HepG2 (cell line): ENCODE measurements around the gene NAA11. TPM values are rescaled to one million over a fixed set of nuclear protein-coding genes. Genes with fewer than 3 reads are reported as not detected.

Experiments
- ATAC-seq: fragments of 200-7000 bp; cut with Tn5 transposase; 3 replicates; pipeline ENCODE4 v1.9.1; 2020; ENCODE audit warnings: mild to moderate bottlenecking, moderate library complexity
- BruUV-seq: library from RNA; stranded (reverse); fragments of 400-500 nt; replicated peaks from 2 replicates; lab custom pipeline; 2021; lab: Mats Ljungman, UMichigan
- CTCF ChIA-PET: fragments of 300-600 bp; formaldehyde crosslinking; extraction: SDS; loops from one replicate; lab custom pipeline; 2021; ENCODE audit warnings: low total read pairs, inconsistent platforms, low intra/inter-chr PET ratio; lab: Yijun Ruan, JAX
- POLR2A ChIA-PET: fragments of 350-600 bp; sonication (Branson Sonifier 250); formaldehyde crosslinking; loops from one replicate; lab custom pipeline; 2020; ENCODE audit warnings: antibody characterized with exemption, inconsistent platforms; lab: Yijun Ruan, JAX
- DNase-seq: peaks from one replicate; pipeline ENCODE4 v3.0.0-alpha.2; 2015; ENCODE audit warnings: low spot score
- FAIRE-seq: peaks from 3 replicates; lab custom pipeline; 2011; peaks lifted over from hg19 to GRCh38; lab: Jason Lieb, UNC
- H2AFZ ChIP-seq: one replicate; pipeline ENCODE4 v1.6.1; 2011; ENCODE audit warnings: low read length, inconsistent platforms
- H3K27ac ChIP-seq: fragments of 300-600 bp; 3 replicates; pipeline ENCODE4 v1.8.0; 2011; ENCODE audit warnings: mixed run types, mild to moderate bottlenecking, mixed read lengths, low read length, inconsistent platforms; ENCODE audit not compliant: insufficient read depth; ENCODE audit errors: extremely low read length
- H3K27me3 ChIP-seq, 2 experiments: fragments of 200-600 bp in 1 of 2; 2 replicates in 1 of 2; 3 replicates in 1 of 2; pipeline versions ENCODE4 v1.6.0 to v1.8.0; 2011; ENCODE audit warnings: low read length in 2 of 2, mild to moderate bottlenecking in 2 of 2, moderate library complexity in 2 of 2, inconsistent platforms in 1 of 2; ENCODE audit not compliant: insufficient read depth in 2 of 2, control insufficient read depth in 1 of 2
- H3K36me3 ChIP-seq, 2 experiments: fragments of 200-600 bp in 1 of 2; replicated peaks in 1 of 2; 2 replicates in 1 of 2; 3 replicates in 1 of 2; pipeline versions ENCODE4 v1.5.1 to v1.8.0; 2011; ENCODE audit warnings: low read length in 2 of 2, inconsistent platforms in 1 of 2; ENCODE audit not compliant: insufficient read depth in 2 of 2, control insufficient read depth in 1 of 2
- H3K4me1 ChIP-seq: 2 replicates; pipeline ENCODE4 v1.5.1; 2012; ENCODE audit warnings: low read length, inconsistent platforms; ENCODE audit not compliant: insufficient read depth
- H3K4me2 ChIP-seq: 2 replicates; pipeline ENCODE4 v1.6.0; 2011; ENCODE audit warnings: low read depth, low read length, inconsistent platforms
- H3K4me3 ChIP-seq, 3 experiments: fragments of 200-600 bp in 1 of 3; sonication (generic), shearing (Covaris generic) in 1 of 3; replicated peaks in 1 of 3; 2 replicates each; pipeline ENCODE4 v1.5.1; 2011 to 2016; ENCODE audit warnings: low read length in 3 of 3, inconsistent platforms in 2 of 3, low read depth in 2 of 3, mild to moderate bottlenecking in 2 of 3, control low read depth in 1 of 3, mixed read lengths in 1 of 3; ENCODE audit not compliant: insufficient read depth in 1 of 3
- H3K79me2 ChIP-seq: one replicate; pipeline ENCODE4 v1.6.1; 2011; ENCODE audit warnings: low read length, inconsistent platforms; ENCODE audit not compliant: insufficient read depth
- H3K9ac ChIP-seq: 2 replicates; pipeline ENCODE4 v1.6.0; 2011; ENCODE audit warnings: mild to moderate bottlenecking, low read depth, low read length, inconsistent platforms; ENCODE audit not compliant: insufficient read depth
- H3K9me3 ChIP-seq: 2 replicates; pipeline ENCODE4 v1.5.1; 2012; ENCODE audit warnings: mild to moderate bottlenecking, low read length
- H4K20me1 ChIP-seq: 2 replicates; pipeline ENCODE4 v1.6.0; 2011; ENCODE audit warnings: inconsistent platforms, mild to moderate bottlenecking, low read length, moderate library complexity; ENCODE audit not compliant: insufficient read depth
- ARID2 ChIP-seq: sonication (generic); formaldehyde crosslinking; IDR thresholded peaks from 2 replicates; pipeline ENCODE4 v1.8.1; 2022; ENCODE audit warnings: mild to moderate bottlenecking, missing genetic modification reagents, borderline replicate concordance
- CENPX ChIP-seq: sonication (generic); formaldehyde crosslinking; IDR thresholded peaks from 2 replicates; pipeline ENCODE4 v1.9.0; 2021; ENCODE audit warnings: mild to moderate bottlenecking, missing genetic modification reagents, moderate library complexity
- HNRNPL ChIP-seq: fragments of 200-400 bp; formaldehyde crosslinking; IDR thresholded peaks from 2 replicates; pipeline ENCODE4 v1.6.1; 2017; ENCODE audit warnings: mild to moderate bottlenecking, low read depth, low read length
- MIER3 ChIP-seq: IDR thresholded peaks from 2 replicates; pipeline ENCODE4 v1.6.1; 2016; ENCODE audit warnings: missing compliant biosample characterization, borderline replicate concordance
- NCOA1 ChIP-seq: sonication (generic); formaldehyde crosslinking; IDR thresholded peaks from 2 replicates; pipeline ENCODE4 v1.9.0; 2021; ENCODE audit warnings: missing genetic modification reagents
- RAD21 ChIP-seq: fragments of 450-650 bp; formaldehyde crosslinking; IDR thresholded peaks from 2 replicates; pipeline ENCODE4 v1.5.0; 2020; ENCODE audit warnings: mild to moderate bottlenecking
- SOX6 ChIP-seq, 2 experiments: fragments of 450-650 bp in 1 of 2; sonication (generic) in 1 of 2; formaldehyde crosslinking in 1 of 2; IDR thresholded peaks; 2 replicates each; pipeline versions ENCODE4 v1.4.0 to v1.6.1; 2017 to 2020; ENCODE audit warnings: antibody characterized with exemption in 1 of 2, mild to moderate bottlenecking in 1 of 2, missing genetic modification reagents in 1 of 2
- ZMYM3 ChIP-seq: sonication (generic); formaldehyde crosslinking; IDR thresholded peaks from 2 replicates; pipeline ENCODE4 v1.5.1; 2020; ENCODE audit warnings: mild to moderate bottlenecking, missing genetic modification reagents
- ZNF7 ChIP-seq: IDR thresholded peaks from 2 replicates; pipeline ENCODE4 v1.6.1; 2016; ENCODE audit warnings: missing biosample characterization, missing genetic modification reagents
- ZNF747 ChIP-seq: sonication (generic); formaldehyde crosslinking; IDR thresholded peaks from 2 replicates; pipeline ENCODE4 v1.8.1; 2023; ENCODE audit warnings: missing genetic modification reagents, mild to moderate bottlenecking, borderline replicate concordance
- ZNF775 ChIP-seq: sonication (generic); formaldehyde crosslinking; IDR thresholded peaks from 2 replicates; pipeline ENCODE4 v1.4.0; 2020; ENCODE audit warnings: missing genetic modification reagents, mild to moderate bottlenecking, moderate library complexity, borderline replicate concordance
- WGBS: methylation state at CpG from one replicate; pipeline ENCODE4 v1.1.6; 2017; ENCODE audit warnings: low lambda C conversion rate; 5-methylcytosine and 5-hydroxymethylcytosine counted together
- in situ Hi-C: cut with HindIII; loops from 2 replicates; pipeline ENCODE4 v1.10.0; 2017; ENCODE audit warnings: low pct_unique_long_range_greater_than_20kb; ENCODE audit not compliant: extremely low pct_ligation_motif_present
- intact Hi-C: fragments of 100-400 bp; cut with micrococcal nuclease; formaldehyde crosslinking; loops from one replicate; pipeline ENCODE4 v1.10.0; 2022; ENCODE audit not compliant: unreplicated experiment
- polyA plus RNA-seq, 8 experiments: library from polyadenylated mRNA; depleted of rRNA in 3 of 8; stranded (reverse) in 7 of 8; unstranded in 1 of 8; fragments of >200 nt; fragmentation: Illumina TruSeq in 4 of 8; extraction: Trizol in 4 of 8; gene quantifications; 2 replicates each; pipeline versions ENCODE4 v1.2.1 to v1.2.3, GENCODE V29; 2011 to 2016; ENCODE audit warnings: low read depth in 4 of 8, missing spikeins in 1 of 8, mixed read lengths in 1 of 8; ENCODE audit not compliant: insufficient read depth in 1 of 8
- total RNA-seq, 5 experiments: library from RNA; depleted of rRNA; stranded (reverse); fragments of >200 nt; fragmentation: Illumina TruSeq; extraction: Trizol; gene quantifications; 2 replicates each; pipeline ENCODE4 v1.2.3, GENCODE V29; 2016; ENCODE audit warnings: low read depth in 1 of 5
- TF ChIP-seq, protein P1 (sequence below), 2 experiments: sonication (generic) in 1 of 2; formaldehyde crosslinking in 1 of 2; IDR thresholded peaks; 2 replicates each; pipeline versions ENCODE4 v1.5.1 to v1.6.1; 2011 to 2020; ENCODE audit warnings: borderline replicate concordance in 1 of 2, low read depth in 1 of 2, low read length in 1 of 2, mild to moderate bottlenecking in 1 of 2, missing genetic modification reagents in 1 of 2, moderate library complexity in 1 of 2

NAA11 gene
- total and polyA plus RNA-seq, 2 of the 13 experiments (the other 11 are each of a cell fraction or from before 2014, with no cell fraction given) = not detected

- CTCF ChIA-PET = no interaction called here
- TF ChIP-seq NCOA1 (CRISPR knock-in tag) (no peak), ARID2 (CRISPR knock-in tag) (no peak)
- no peak overlapping the region for H2AFZ ChIP-seq
- H3K27me3 ChIP-seq = no peaks in the 10 kb centered on the region
- H3K4me2 ChIP-seq = no peak overlapping the region
- no peak overlapping the region for H3K4me3 ChIP-seq
- H3K79me2 ChIP-seq = no peaks in the 10 kb centered on the region
- intact Hi-C loops = no loop called here
- no peaks in the 10 kb centered on the region for H3K9me3 ChIP-seq
- no peak overlapping the region for H3K27ac ChIP-seq
- no peaks in the 10 kb centered on the region for H3K36me3 ChIP-seq
- H3K4me1 ChIP-seq = no peaks in the 10 kb centered on the region
- H4K20me1 ChIP-seq = no peaks in the 10 kb centered on the region
- POLR2A ChIA-PET = no interaction called here
- no TSS peak for BruUV-seq
- no peak overlapping the region for H3K9ac ChIP-seq
- in situ Hi-C loops = no loop called here
- no peak for FAIRE-seq
- no peak for ATAC-seq
- no peak for DNase-seq
- WGBS = 4% methylated on average over 1 of the region's 1 CpG
These were observed 8.9 kb upstream of the NAA11 start for GRCh38 chr4:79334783-79335182.

DNA sequence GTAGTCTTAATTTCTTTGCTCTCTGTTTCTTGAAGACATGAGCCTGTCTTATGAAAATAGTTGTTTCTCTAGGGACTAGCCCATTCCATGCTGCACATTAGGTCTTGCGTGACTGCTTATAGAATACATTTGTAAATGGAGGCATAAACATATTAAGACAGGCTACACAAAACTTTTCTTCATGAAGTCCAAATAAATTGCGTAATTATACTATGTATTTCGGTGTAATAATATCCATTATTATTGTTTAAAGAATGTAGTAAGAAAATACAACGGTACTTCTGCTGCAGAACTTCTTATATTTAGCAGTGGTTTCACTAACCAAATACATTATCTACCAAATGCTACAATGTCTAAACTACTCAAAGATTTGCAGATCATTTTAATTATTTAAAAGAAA is 8.5 kb upstream of the NAA11 start:
- Histone ChIP-seq H3K4me1 (no peaks in the 10 kb centered on the region), H3K27ac (no peak overlapping the region), H3K27me3 (no peaks in the 10 kb centered on the region), H2AFZ (no peak overlapping the region), H3K4me2 (no peak overlapping the region), H3K4me3 (no peak overlapping the region), H3K9ac (no peak overlapping the region), H4K20me1 (no peaks in the 10 kb centered on the region), H3K79me2 (no peaks in the 10 kb centered on the region), H3K9me3 (no peaks in the 10 kb centered on the region), H3K36me3 (no peaks in the 10 kb centered on the region)
- ChIA-PET CTCF (no interaction called here), POLR2A (no interaction called here)
- FAIRE-seq = no peak
- no peak for TF ChIP-seq ZNF7 (CRISPR knock-in tag)
- TF ChIP-seq RAD21 (CRISPR knock-in tag) = no peak
- TF ChIP-seq ZMYM3 (CRISPR knock-in tag) = no peak
- TF ChIP-seq, protein P1, sequence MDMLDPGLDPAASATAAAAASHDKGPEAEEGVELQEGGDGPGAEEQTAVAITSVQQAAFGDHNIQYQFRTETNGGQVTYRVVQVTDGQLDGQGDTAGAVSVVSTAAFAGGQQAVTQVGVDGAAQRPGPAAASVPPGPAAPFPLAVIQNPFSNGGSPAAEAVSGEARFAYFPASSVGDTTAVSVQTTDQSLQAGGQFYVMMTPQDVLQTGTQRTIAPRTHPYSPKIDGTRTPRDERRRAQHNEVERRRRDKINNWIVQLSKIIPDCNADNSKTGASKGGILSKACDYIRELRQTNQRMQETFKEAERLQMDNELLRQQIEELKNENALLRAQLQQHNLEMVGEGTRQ (IDR thresholded peaks at IDR 0.05; ENCODE audit: low read depth, low read length) = no peak
- TF ChIP-seq, protein P1 (CRISPR knock-in tag; IDR thresholded peaks at IDR 0.05; ENCODE audit: borderline replicate concordance) = no peak
- no peak for TF ChIP-seq SOX6 (IDR thresholded peaks at IDR 0.05)
- TF ChIP-seq SOX6 (CRISPR knock-in tag; IDR thresholded peaks at IDR 0.05) = no peak
- TF ChIP-seq HNRNPL = no peak
- no peak for TF ChIP-seq CENPX (CRISPR knock-in tag)
- TF ChIP-seq ZNF747 (CRISPR knock-in tag) = no peak
- TF ChIP-seq ZNF775 (CRISPR knock-in tag) = no peak
- TF ChIP-seq MIER3 (CRISPR knock-in tag) = no peak
- no TSS peak for BruUV-seq
- intact Hi-C loops = no loop called here
- no peak for ATAC-seq
- WGBS = under 1% methylated on average over 4 of the region's 4 CpGs
- in situ Hi-C loops = no loop called here
- no peak for DNase-seq
